Ovary (tissue), 9 donors: ENCODE data around the gene TCF7. TPM values are rescaled to one million over a fixed set of nuclear protein-coding genes. Genes with fewer than 3 reads are reported as not detected.

Experiments used
- DNase-seq, 5 donors: peaks; one replicate each; pipeline ENCODE4 v3.0.0-alpha.2; 2019 to 2020
- H3K27ac ChIP-seq, 2 donors: fragments of 200-600 bp; one replicate each; pipeline versions ENCODE4 v1.5.1 to v1.8.0; 2019 to 2022
- H3K27me3 ChIP-seq: fragments of 200-600 bp; one replicate; pipeline ENCODE4 v1.8.0; 2022
- H3K36me3 ChIP-seq: fragments of 200-600 bp; sonication (generic); one replicate; pipeline ENCODE4 v1.5.1; 2019
- H3K4me1 ChIP-seq: one replicate; pipeline ENCODE4 v1.8.1; 2013; ENCODE audit warnings: mild to moderate bottlenecking, moderate library complexity; ENCODE audit not compliant: insufficient read depth
- H3K4me3 ChIP-seq: fragments of 200-600 bp; sonication (generic); one replicate; pipeline ENCODE4 v1.5.1; 2017
- H3K9me3 ChIP-seq, 2 donors: fragments of 200-600 bp in 1 of 2; sonication (generic) in 1 of 2; one replicate each; pipeline versions ENCODE4 v1.5.1 to v1.8.1; 2013 to 2019; ENCODE audit warnings: mild to moderate bottlenecking in 1 of 2, moderate library complexity in 1 of 2
- CTCF ChIP-seq, 3 donors: fragments of 450-650 bp in 2 of 3; fragments of 200-600 bp in 1 of 3; IDR thresholded peaks; one replicate each; pipeline versions ENCODE4 v1.5.1 to v1.8.0; 2016 to 2022; ENCODE audit warnings: antibody characterized with exemption in 3 of 3, mild to moderate bottlenecking in 1 of 3
- EP300 ChIP-seq: sonication (generic); formaldehyde crosslinking; IDR thresholded peaks from one replicate; pipeline ENCODE4 v1.6.1; 2017; ENCODE audit warnings: antibody characterized with exemption
- POLR2A ChIP-seq: fragments of 450-650 bp; IDR thresholded peaks from one replicate; pipeline ENCODE4 v1.6.1; 2017; ENCODE audit warnings: antibody characterized with exemption, mild to moderate bottlenecking, moderate library complexity
- WGBS, 3 donors: extraction: QIAGEN DNeasy Blood & Tissue Kit in 1 of 3; methylation state at CpG; one replicate each; pipeline versions ENCODE4 v1.1.5 to v1.1.7; 2013 to 2017; 5-methylcytosine and 5-hydroxymethylcytosine counted together
- intact Hi-C, 4 donors: fragments of 100-400 bp; cut with DNase I; formaldehyde crosslinking; loops; one replicate each; pipeline versions ENCODE4 v1.11.0 to v1.15.1; 2022 to 2023
- polyA plus RNA-seq, 2 donors: library from polyadenylated mRNA; stranded (reverse); fragments of 200-250 nt in 1 of 2; fragments of 350-450 nt in 1 of 2; fragmentation: Illumina TruSeq in 1 of 2; extraction: RNeasy Lipid Tissue Mini Kit (QIAGEN cat#74804) in 1 of 2; gene quantifications; one replicate each; pipeline ENCODE4 v1.2.3, GENCODE V29; 2013 to 2014
- total RNA-seq, 7 donors: library from RNA; depleted of rRNA in 2 of 7; stranded (reverse); fragments of >200 nt in 2 of 7; fragmentation: NEBNext Ultra II Directional in 3 of 7; extraction: Animal tissue kit (Norgen Biotek cat#: 25700) in 3 of 7; gene quantifications; one replicate each; pipeline versions ENCODE4 v1.1.0 to v1.2.4, GENCODE V29; 2016 to 2023
- donor health status: DM: no; HTN: no; CAD: no; lungs with moderate emphysema.
- donor health status: DM: no; HTN: no; CAD: no.
- donor health status: Bipolar disorder and iron deficiency.
- donor health status: DM: yes; HTN: yes; CAD: no.
- donor health status: DM: no; HTN: no; CAD: no.
- donor health status: DM: yes; HTN: yes; CAD: no.

TCF7 gene
- total and polyA plus RNA-seq, 9 donors, result 1.7 to 15.2 (median 4.0) TPM

- no peak for DNase-seq
- intact Hi-C loops, result no loop called here
- Histone ChIP-seq H3K9me3 (no peaks in the 10 kb centered on the region), H3K27me3 (no peaks in the 10 kb centered on the region), H3K4me1 (no peaks in the 10 kb centered on the region), H3K36me3 (no peaks in the 10 kb centered on the region), H3K27ac (no peak overlapping the region), H3K4me3 (no peak overlapping the region)
- TF ChIP-seq EP300 (no peak), POLR2A (no peak), CTCF (IDR thresholded peaks at IDR 0.05) (no peak)
- WGBS, 3 donors, result 93 to 98% (median 97%) methylated on average over 3 of the region's 3 CpGs
Measured at GRCh38 chr5:134107779-134108178, 6.7 kb upstream of the TCF7 start.

GRCh38 chr5:134110382-134110781, 4.1 kb upstream of the TCF7 start:
- Histone ChIP-seq H3K27me3 (no peaks in the 10 kb centered on the region), H3K27ac (no peak overlapping the region), H3K9me3 (no peaks in the 10 kb centered on the region), H3K4me3 (no peak overlapping the region), H3K4me1 (peaks cover 5% of the 10 kb centered on the region), H3K36me3 (no peaks in the 10 kb centered on the region)
- intact Hi-C loops, result no loop called here
- TF ChIP-seq POLR2A, result no peak
- no peak for TF ChIP-seq CTCF (IDR thresholded peaks at IDR 0.05)
- no peak for TF ChIP-seq EP300
- no peak for DNase-seq
- 81 to 82% (median 82%) methylated on average over 10 of the region's 10 CpGs for WGBS, 3 donors

DNA sequence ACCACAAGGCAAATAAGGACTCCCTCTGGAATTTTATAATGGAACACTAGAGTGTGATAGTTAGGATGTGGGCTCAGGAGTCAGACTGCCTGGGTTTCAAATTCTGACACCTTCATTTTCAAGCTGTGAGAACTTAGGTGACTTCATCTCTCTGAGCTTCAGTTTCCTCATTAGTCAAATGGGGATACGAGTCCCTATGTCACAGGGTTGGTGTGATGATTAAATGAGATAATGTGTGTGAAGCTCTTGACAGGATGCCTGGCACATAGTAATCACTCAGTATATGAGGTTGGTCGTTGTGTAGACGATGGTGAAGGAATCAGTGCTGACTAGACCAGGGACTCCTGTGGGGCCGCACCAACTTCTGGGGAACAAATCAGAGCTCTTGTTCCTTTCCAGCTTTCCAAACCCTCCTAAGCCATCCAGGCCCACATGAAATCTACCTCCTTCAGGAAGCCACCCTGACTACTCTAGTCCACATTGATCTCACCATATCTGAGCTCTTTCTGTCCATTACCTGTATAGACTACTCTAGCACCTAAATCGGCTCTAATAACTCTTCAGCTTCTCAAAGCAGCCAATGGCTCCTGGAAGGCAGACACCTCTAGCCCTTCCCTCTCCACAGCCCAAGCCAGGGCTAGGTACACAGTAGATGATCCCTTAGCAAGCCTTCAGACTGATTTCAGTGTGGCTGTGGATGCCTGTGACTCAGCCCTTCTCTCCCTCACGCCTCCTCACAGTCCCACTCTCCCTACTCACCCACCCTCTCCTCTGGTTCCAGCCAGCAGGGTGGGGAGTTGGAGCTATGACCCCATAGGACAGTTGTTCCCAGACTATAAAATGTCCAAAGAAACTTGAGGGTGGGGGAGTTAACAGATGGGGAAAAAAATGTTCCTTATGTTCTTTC, 2.5 kb upstream of the TCF7 start:
- H3K27me3 ChIP-seq, result no peaks in the 10 kb centered on the region
- no peak for TF ChIP-seq EP300
- no peak for TF ChIP-seq CTCF (IDR thresholded peaks at IDR 0.05)
- no peak for TF ChIP-seq POLR2A
- H3K36me3 ChIP-seq, result no peaks in the 10 kb centered on the region
- no peak overlapping the region for H3K27ac ChIP-seq
- H3K9me3 ChIP-seq, result no peaks in the 10 kb centered on the region
- WGBS, 3 donors, result 88 to 90% (median 88%) methylated on average over 6 of the region's 6 CpGs
- no peak for DNase-seq
- intact Hi-C loops, result no loop called here
- no peak overlapping the region for H3K4me3 ChIP-seq
- peaks cover 5% of the 10 kb centered on the region for H3K4me1 ChIP-seq

GRCh38 chr5:134112726-134113362, 1.6 kb upstream of the TCF7 start:
- H3K9me3 ChIP-seq, result no peaks in the 10 kb centered on the region
- DNase-seq, result no peak
- no peak overlapping the region for H3K4me3 ChIP-seq
- intact Hi-C loops, result no loop called here
- 37 to 51% (median 46%) methylated on average over 16 to 18 of the region's 18 CpGs for WGBS, 3 donors
- no peak overlapping the region for H3K27ac ChIP-seq
- H3K36me3 ChIP-seq, result no peaks in the 10 kb centered on the region
- H3K27me3 ChIP-seq, result no peaks in the 10 kb centered on the region
- TF ChIP-seq CTCF (IDR thresholded peaks at IDR 0.05), result no peak
- TF ChIP-seq POLR2A, result no peak
- no peak for TF ChIP-seq EP300
- peaks cover 5% of the 10 kb centered on the region for H3K4me1 ChIP-seq
